Left hindlimb (tissue), 1 donor: ENCODE data around the gene ZNF521.

Experiments used
- DNase-seq: peaks from one replicate; pipeline ENCODE4 v3.0.0-alpha.2; 2018

ZNF521 gene

GRCh38 chr18:25335062-25335461 is 16.9 kb downstream of the ZNF521 start:
- DNase-seq: no peak

- no peak for DNase-seq
These were observed 17.4 kb downstream of the ZNF521 start for GRCh38 chr18:25334588-25334987.

GRCh38 chr18:25332002-25332401 is 20.0 kb downstream of the ZNF521 start:
- DNase-seq: no peak

- DNase-seq: no peak
These were observed 22.2 kb downstream of the ZNF521 start for GRCh38 chr18:25329783-25330182.

- peak; percentile 45 for DNase-seq
These were observed 24.4 kb downstream of the ZNF521 start for GRCh38 chr18:25327584-25327983.

GRCh38 chr18:25326361-25326952 is 25.5 kb downstream of the ZNF521 start:
- DNase-seq: no peak

GRCh38 chr18:25322806-25323205 is 29.2 kb downstream of the ZNF521 start:
- no peak for DNase-seq

- DNase-seq: no peak
These were observed 35.5 kb downstream of the ZNF521 start for GRCh38 chr18:25316381-25317018.

- DNase-seq: peak; percentile 52
These were observed 37.2 kb downstream of the ZNF521 start for GRCh38 chr18:25314838-25315190.

- no peak for DNase-seq
These were observed 37.7 kb downstream of the ZNF521 start for GRCh38 chr18:25314151-25314837.

GRCh38 chr18:25313268-25313667 is 38.7 kb downstream of the ZNF521 start:
- no peak for DNase-seq

- DNase-seq: no peak
These were observed 41.9 kb downstream of the ZNF521 start for GRCh38 chr18:25310045-25310444.

GRCh38 chr18:25308381-25308780 is 43.6 kb downstream of the ZNF521 start:
- DNase-seq: no peak

- no peak for DNase-seq
These were observed 44.8 kb downstream of the ZNF521 start for GRCh38 chr18:25307192-25307591.

- DNase-seq: no peak
These were observed 45.3 kb downstream of the ZNF521 start for GRCh38 chr18:25306671-25307070.

- no peak for DNase-seq
These were observed 46.4 kb downstream of the ZNF521 start for GRCh38 chr18:25305584-25305983.

GRCh38 chr18:25300492-25300891 is 51.5 kb downstream of the ZNF521 start:
- DNase-seq: no peak

GRCh38 chr18:25299426-25300300 is 52.3 kb downstream of the ZNF521 start:
- no peak for DNase-seq

GRCh38 chr18:25298853-25299274 is 53.1 kb downstream of the ZNF521 start:
- no peak for DNase-seq

- DNase-seq: no peak
These were observed 56.3 kb downstream of the ZNF521 start for GRCh38 chr18:25295624-25296138.

GRCh38 chr18:25291150-25291549 is 60.8 kb downstream of the ZNF521 start:
- DNase-seq: no peak

- DNase-seq: peak; percentile 66
These were observed 62.9 kb downstream of the ZNF521 start for GRCh38 chr18:25289001-25289631.
